ENCODE measurements around the gene ADGRD2. TPM values are rescaled to one million over a fixed set of nuclear protein-coding genes. Genes with fewer than 3 reads are reported as not detected.
A peak's percentile ranks its signal among the peaks of the same experiment; 100 is the strongest.

ADGRD2 gene
- total and polyA plus RNA-seq, 2 donors from 2014 or later: not detected

- H3K9ac ChIP-seq (ENCODE audit: low read length in 3 of 3): no peak overlapping the region
- FAIRE-seq (no peak), DNase-seq (peak in 1 of 5 donors; percentile 28)
- no peak overlapping the region for H3K27ac ChIP-seq (ENCODE audit: low read depth in 2 of 2, low read length in 2 of 2)
- no peak for TF ChIP-seq CTCF (IDR thresholded peaks at IDR 0.05; ENCODE audit: borderline replicate concordance, extremely low read depth, insufficient read depth)
- H3K4me3 ChIP-seq (ENCODE audit: low read length in 3 of 3): no peak overlapping the region
- peaks cover 0 to 9% (median 7%) of the 10 kb centered on the region in 3 donors for H3K9me3 ChIP-seq (ENCODE audit: control insufficient read depth in 2 of 3, insufficient read depth in 1 of 3, low read length in 3 of 3)
- H3K36me3 ChIP-seq (ENCODE audit: control insufficient read depth in 2 of 3, insufficient read depth in 3 of 3, low read length in 3 of 3): no peaks in the 10 kb centered on the region
- H3K4me1 ChIP-seq (ENCODE audit: control insufficient read depth in 2 of 3, insufficient read depth in 2 of 3, low read depth in 1 of 3, low read length in 3 of 3): no peaks in the 10 kb centered on the region
- H3K27me3 ChIP-seq (ENCODE audit: control insufficient read depth, insufficient read depth, low read length): no peaks in the 10 kb centered on the region
- intact Hi-C loops (cut with DNase I): no loop called here
These were observed 8.2 kb downstream of the ADGRD2 start for GRCh38 chr9:124458441-124458840.

GRCh38 chr9:124462739-124463138 is 12.5 kb downstream of the ADGRD2 start:
- intact Hi-C loops (cut with DNase I): no loop called here
- Histone ChIP-seq H3K9me3 (ENCODE audit: control insufficient read depth in 2 of 3, insufficient read depth in 1 of 3, low read length in 3 of 3) (peaks cover 0 to 9% (median 7%) of the 10 kb centered on the region in 3 donors), H3K9ac (ENCODE audit: low read length in 3 of 3) (no peak overlapping the region), H3K4me1 (ENCODE audit: control insufficient read depth in 2 of 3, insufficient read depth in 2 of 3, low read depth in 1 of 3, low read length in 3 of 3) (no peaks in the 10 kb centered on the region), H3K4me3 (ENCODE audit: low read length in 3 of 3) (no peak overlapping the region), H3K36me3 (ENCODE audit: control insufficient read depth in 2 of 3, insufficient read depth in 3 of 3, low read length in 3 of 3) (no peaks in the 10 kb centered on the region), H3K27ac (ENCODE audit: low read depth in 2 of 2, low read length in 2 of 2) (no peak overlapping the region), H3K27me3 (ENCODE audit: control insufficient read depth, insufficient read depth, low read length) (no peaks in the 10 kb centered on the region)
- TF ChIP-seq CTCF (IDR thresholded peaks at IDR 0.05; ENCODE audit: borderline replicate concordance, extremely low read depth, insufficient read depth): no peak
- FAIRE-seq: no peak
- no peak for DNase-seq

GRCh38 chr9:124465736-124466135 is 15.5 kb downstream of the ADGRD2 start:
- Histone ChIP-seq H3K4me1 (ENCODE audit: control insufficient read depth in 2 of 3, insufficient read depth in 2 of 3, low read depth in 1 of 3, low read length in 3 of 3) (no peaks in the 10 kb centered on the region), H3K27me3 (ENCODE audit: control insufficient read depth, insufficient read depth, low read length) (no peaks in the 10 kb centered on the region), H3K9me3 (ENCODE audit: control insufficient read depth in 2 of 3, insufficient read depth in 1 of 3, low read length in 3 of 3) (peaks cover 0 to 5% (median 4%) of the 10 kb centered on the region in 3 donors), H3K27ac (ENCODE audit: low read depth in 2 of 2, low read length in 2 of 2) (no peak overlapping the region), H3K36me3 (ENCODE audit: control insufficient read depth in 2 of 3, insufficient read depth in 3 of 3, low read length in 3 of 3) (no peaks in the 10 kb centered on the region), H3K9ac (ENCODE audit: low read length in 3 of 3) (no peak overlapping the region), H3K4me3 (ENCODE audit: low read length in 3 of 3) (no peak overlapping the region)
- intact Hi-C loops (cut with DNase I): no loop called here
- peak in 1 of 5 donors; percentile 14 for DNase-seq
- no peak for FAIRE-seq
- TF ChIP-seq CTCF (IDR thresholded peaks at IDR 0.05; ENCODE audit: borderline replicate concordance, extremely low read depth, insufficient read depth): no peak

Data from kidney (tissue), 14 donors.